SK-N-SH (cell line): Measurements from ENCODE around the gene GRM8. TPM values are rescaled to one million over a fixed set of nuclear protein-coding genes. Genes with fewer than 3 reads are reported as not detected.

Experiments used
- CTCF ChIA-PET: fragments of 300-600, 350-600 bp; formaldehyde crosslinking; extraction: SDS; loops from one replicate; lab custom pipeline; 2021; lab: Yijun Ruan, JAX
- POLR2A ChIA-PET: fragments of 350-600 bp; sonication (Branson Sonifier 250); formaldehyde crosslinking; extraction: SDS; loops from one replicate; lab custom pipeline; 2020; ENCODE audit warnings: antibody characterized with exemption, inconsistent platforms; lab: Yijun Ruan, JAX
- DNase-seq: peaks from one replicate; pipeline ENCODE4 v3.0.0; 2012
- H2AFZ ChIP-seq: fragments of 200-600 bp; sonication (generic); 2 replicates; pipeline ENCODE4 v1.8.1; 2016; ENCODE audit warnings: antibody characterized with exemption, mild to moderate bottlenecking, low read depth
- H3F3A ChIP-seq: fragments of 200-600 bp; sonication (generic); replicated peaks from 2 replicates; pipeline ENCODE3; 2016; ENCODE audit warnings: antibody characterized with exemption, mild to moderate bottlenecking; ENCODE audit not compliant: insufficient read depth
- H3K27ac ChIP-seq, 2 experiments: fragments of 200-500 bp in 1 of 2; fragments of 200-600 bp in 1 of 2; sonication (Bioruptor generic) in 1 of 2; sonication (generic), shearing (Covaris generic) in 1 of 2; 2 replicates each; pipeline versions ENCODE4 v1.5.1 to v1.6.1; 2014 to 2016; ENCODE audit warnings: low read depth in 2 of 2, inconsistent platforms in 1 of 2, low read length in 1 of 2, mild to moderate bottlenecking in 1 of 2, mixed read lengths in 1 of 2
- H3K27me3 ChIP-seq: fragments of 200-600 bp; sonication (generic), shearing (Covaris generic); 2 replicates; pipeline ENCODE4 v1.6.1; 2016; ENCODE audit warnings: mixed run types; ENCODE audit not compliant: insufficient read depth
- H3K36me3 ChIP-seq, 2 experiments: fragments of 200-500 bp in 1 of 2; fragments of 200-600 bp in 1 of 2; sonication (Bioruptor generic) in 1 of 2; sonication (generic) in 1 of 2; replicated peaks in 1 of 2; 2 replicates each; pipeline versions ENCODE3 to v1.5.1; 2014 to 2016; ENCODE audit warnings: low read length in 1 of 2, mild to moderate bottlenecking in 1 of 2; ENCODE audit not compliant: insufficient read depth in 2 of 2, control insufficient read depth in 1 of 2
- H3K4me1 ChIP-seq, 2 experiments: fragments of 200-500 bp in 1 of 2; fragments of 200-600 bp in 1 of 2; sonication (Bioruptor generic) in 1 of 2; sonication (generic), shearing (Covaris generic) in 1 of 2; 2 replicates each; pipeline versions ENCODE4 v1.5.1 to v1.6.1; 2014 to 2016; ENCODE audit warnings: low read depth in 1 of 2, low read length in 1 of 2, mixed run types in 1 of 2; ENCODE audit not compliant: insufficient read depth in 2 of 2, control insufficient read depth in 1 of 2
- H3K4me2 ChIP-seq: fragments of 200-600 bp; sonication (generic), shearing (Covaris generic); 2 replicates; pipeline ENCODE4 v1.6.1; 2017; ENCODE audit warnings: mixed run types
- H3K4me3 ChIP-seq, 2 experiments: fragments of 200-500 bp in 1 of 2; fragments of 200-600 bp in 1 of 2; sonication (Bioruptor generic) in 1 of 2; sonication (generic), shearing (Covaris generic) in 1 of 2; 2 replicates each; pipeline versions ENCODE4 v1.5.1 to v1.8.1; 2014 to 2016; ENCODE audit warnings: low read depth in 2 of 2, inconsistent platforms in 1 of 2, low read length in 1 of 2, mild to moderate bottlenecking in 1 of 2, mixed read lengths in 1 of 2, moderate library complexity in 1 of 2
- H3K79me2 ChIP-seq: fragments of 200-600 bp; sonication (generic); 2 replicates; pipeline ENCODE4 v1.8.1; 2017; ENCODE audit warnings: mild to moderate bottlenecking; ENCODE audit not compliant: insufficient read depth
- H3K9ac ChIP-seq: fragments of 200-600 bp; sonication (generic); 2 replicates; pipeline ENCODE4 v1.6.1; 2017; ENCODE audit warnings: mixed run types
- H3K9me2 ChIP-seq: fragments of 200-600 bp; sonication (generic); 2 replicates; pipeline ENCODE4 v1.6.1; 2017; ENCODE audit warnings: mixed run types
- H3K9me3 ChIP-seq: fragments of 200-600 bp; sonication (generic); 2 replicates; pipeline ENCODE4 v1.6.1; 2017; ENCODE audit warnings: mixed run types, mild to moderate bottlenecking, moderate library complexity
- H4K20me1 ChIP-seq: fragments of 200-600 bp; sonication (generic); 2 replicates; pipeline ENCODE4 v1.6.1; 2017; ENCODE audit warnings: mild to moderate bottlenecking, mixed run types; ENCODE audit not compliant: insufficient read depth
- ELF1 ChIP-seq: IDR thresholded peaks from 2 replicates; pipeline ENCODE4 v1.4.0; 2012
- EP300 ChIP-seq, 2 experiments: IDR thresholded peaks; 2 replicates each; pipeline versions ENCODE4 v1.4.0 to v1.6.1; 2012; ENCODE audit warnings: borderline replicate concordance in 1 of 2, low read depth in 1 of 2, low read length in 1 of 2
- EZH2phosphoT487 ChIP-seq: fragments of 200-600 bp; sonication (generic); IDR thresholded peaks from 2 replicates; pipeline ENCODE4 v1.6.1; 2017; ENCODE audit warnings: low read depth, mixed run types, mild to moderate bottlenecking, antibody characterized with exemption, moderate library complexity, borderline replicate concordance
- FOSL2 ChIP-seq: IDR thresholded peaks from 2 replicates; pipeline ENCODE4 v1.4.0; 2012; ENCODE audit warnings: low read depth, mild to moderate bottlenecking, moderate library complexity, borderline replicate concordance
- GATA2 ChIP-seq: sonication (generic); formaldehyde crosslinking; IDR thresholded peaks from 2 replicates; pipeline ENCODE4 v1.5.0; 2020; ENCODE audit warnings: mild to moderate bottlenecking, missing genetic modification reagents
- JUND ChIP-seq: IDR thresholded peaks from 2 replicates; pipeline ENCODE4 v1.4.0; 2012
- MEF2A ChIP-seq: IDR thresholded peaks from 2 replicates; pipeline ENCODE4 v1.4.0; 2012; ENCODE audit warnings: low read depth, borderline replicate concordance
- MXI1 ChIP-seq: IDR thresholded peaks from 2 replicates; pipeline ENCODE4 v1.6.1; 2012; ENCODE audit warnings: mild to moderate bottlenecking, low read depth, low read length, improper control_type of control experiment
- NFIC ChIP-seq: IDR thresholded peaks from 2 replicates; pipeline ENCODE4 v1.4.0; 2012; ENCODE audit warnings: borderline replicate concordance
- RCOR1 ChIP-seq: fragments of 150-350 bp; IDR thresholded peaks from 2 replicates; pipeline ENCODE4 v1.6.1; 2017; ENCODE audit warnings: antibody characterized with exemption, low read length
- REST ChIP-seq: IDR thresholded peaks from 2 replicates; pipeline ENCODE4 v1.6.1; 2012; ENCODE audit warnings: mild to moderate bottlenecking, low read depth, low read length, moderate library complexity
- RFX5 ChIP-seq: IDR thresholded peaks from 2 replicates; pipeline ENCODE4 v1.6.1; 2012; ENCODE audit warnings: mild to moderate bottlenecking, improper control_type of control experiment, low read length
- RXRA ChIP-seq: IDR thresholded peaks from 2 replicates; pipeline ENCODE4 v1.4.0; 2012; ENCODE audit warnings: low read depth, mild to moderate bottlenecking, borderline replicate concordance
- SMC3 ChIP-seq: IDR thresholded peaks from 2 replicates; pipeline ENCODE4 v1.6.1; 2012; ENCODE audit warnings: low read depth, low read length, improper control_type of control experiment
- TAF1 ChIP-seq: IDR thresholded peaks from 2 replicates; pipeline ENCODE4 v1.6.1; 2012; ENCODE audit warnings: low read depth, mild to moderate bottlenecking, low read length, moderate library complexity, borderline replicate concordance
- USF1 ChIP-seq: IDR thresholded peaks from 2 replicates; pipeline ENCODE4 v1.4.0; 2012; ENCODE audit warnings: low read depth, borderline replicate concordance
- YY1 ChIP-seq: IDR thresholded peaks from 2 replicates; pipeline ENCODE4 v1.4.0; 2012; ENCODE audit warnings: low read depth, mild to moderate bottlenecking
- WGBS: methylation state at CpG from one replicate; pipeline ENCODE4 v1.1.6; 2017; ENCODE audit warnings: low lambda C conversion rate; 5-methylcytosine and 5-hydroxymethylcytosine counted together
- polyA plus RNA-seq, 3 experiments: library from polyadenylated mRNA; depleted of rRNA; stranded (reverse); fragments of >200 nt; gene quantifications; 2 replicates each; pipeline ENCODE4 v1.2.3, GENCODE V29; 2012
- TF ChIP-seq, protein P1 (sequence below): IDR thresholded peaks from 2 replicates; pipeline ENCODE4; 2012
- TF ChIP-seq, protein P2 (sequence below): fragments of 150-350 bp; IDR thresholded peaks from 2 replicates; pipeline ENCODE4 v1.6.1; 2016; ENCODE audit warnings: mild to moderate bottlenecking, low read depth, low read length
- TF ChIP-seq, protein P3 (sequence below): fragments of 200-600 bp; sonication (generic); IDR thresholded peaks from 2 replicates; pipeline ENCODE4 v1.6.1; 2017; ENCODE audit warnings: antibody characterized with exemption, mild to moderate bottlenecking, moderate library complexity

Gene GRM8
- polyA plus RNA-seq, 1 of the 3 experiments (the other 2 are of a cell fraction): 0.10 TPM

- TF ChIP-seq MXI1: no peak
- TF ChIP-seq, protein P1, sequence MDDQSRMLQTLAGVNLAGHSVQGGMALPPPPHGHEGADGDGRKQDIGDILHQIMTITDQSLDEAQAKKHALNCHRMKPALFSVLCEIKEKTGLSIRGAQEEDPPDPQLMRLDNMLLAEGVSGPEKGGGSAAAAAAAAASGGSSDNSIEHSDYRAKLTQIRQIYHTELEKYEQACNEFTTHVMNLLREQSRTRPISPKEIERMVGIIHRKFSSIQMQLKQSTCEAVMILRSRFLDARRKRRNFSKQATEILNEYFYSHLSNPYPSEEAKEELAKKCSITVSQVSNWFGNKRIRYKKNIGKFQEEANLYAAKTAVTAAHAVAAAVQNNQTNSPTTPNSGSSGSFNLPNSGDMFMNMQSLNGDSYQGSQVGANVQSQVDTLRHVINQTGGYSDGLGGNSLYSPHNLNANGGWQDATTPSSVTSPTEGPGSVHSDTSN: no peak
- no peak for TF ChIP-seq EZH2phosphoT487
- TF ChIP-seq RFX5: no peak
- TF ChIP-seq, protein P2, sequence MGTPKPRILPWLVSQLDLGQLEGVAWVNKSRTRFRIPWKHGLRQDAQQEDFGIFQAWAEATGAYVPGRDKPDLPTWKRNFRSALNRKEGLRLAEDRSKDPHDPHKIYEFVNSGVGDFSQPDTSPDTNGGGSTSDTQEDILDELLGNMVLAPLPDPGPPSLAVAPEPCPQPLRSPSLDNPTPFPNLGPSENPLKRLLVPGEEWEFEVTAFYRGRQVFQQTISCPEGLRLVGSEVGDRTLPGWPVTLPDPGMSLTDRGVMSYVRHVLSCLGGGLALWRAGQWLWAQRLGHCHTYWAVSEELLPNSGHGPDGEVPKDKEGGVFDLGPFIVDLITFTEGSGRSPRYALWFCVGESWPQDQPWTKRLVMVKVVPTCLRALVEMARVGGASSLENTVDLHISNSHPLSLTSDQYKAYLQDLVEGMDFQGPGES: no peak
- no peak overlapping the region for H3K9ac ChIP-seq
- H3K4me1 ChIP-seq: no peaks in the 10 kb centered on the region; a peak in 3 of 4 replicates
- no peaks in the 10 kb centered on the region for H4K20me1 ChIP-seq
- no peak overlapping the region for H3K27ac ChIP-seq
- no peaks in the 10 kb centered on the region for H3K9me2 ChIP-seq
- H3K27me3 ChIP-seq: no peaks in the 10 kb centered on the region
- DNase-seq: no peak
- ChIA-PET POLR2A (no interaction called here), CTCF (interaction anchor here (0.8 to 1.1 kb wide), 2 partner anchors 14 to 118 kb away, joined by 3 read pairs; no protein-coding TSS in a partner anchor)
- H3K4me3 ChIP-seq: no peak overlapping the region
- no peaks in the 10 kb centered on the region for H3F3A ChIP-seq
- no peaks in the 10 kb centered on the region for H3K79me2 ChIP-seq
- 79% methylated on average over 10 of the region's 10 CpGs for WGBS
- no peak overlapping the region for H2AFZ ChIP-seq
- H3K4me2 ChIP-seq: no peak overlapping the region
- H3K36me3 ChIP-seq: no peaks in the 10 kb centered on the region
- no peaks in the 10 kb centered on the region for H3K9me3 ChIP-seq
Measured at GRCh38 chr7:126685596-126685995, 567.1 kb downstream of the GRM8 start.

GRCh38 chr7:126685018-126685573, 567.6 kb downstream of the GRM8 start:
- no peaks in the 10 kb centered on the region for H3K27me3 ChIP-seq
- H3K9me2 ChIP-seq: no peaks in the 10 kb centered on the region
- H3F3A ChIP-seq: no peaks in the 10 kb centered on the region
- no peak overlapping the region for H3K4me2 ChIP-seq
- no peak overlapping the region for H3K9ac ChIP-seq
- no peaks in the 10 kb centered on the region for H4K20me1 ChIP-seq
- H3K9me3 ChIP-seq: no peaks in the 10 kb centered on the region
- no peak overlapping the region for H3K27ac ChIP-seq
- no peaks in the 10 kb centered on the region for H3K79me2 ChIP-seq
- H3K36me3 ChIP-seq: no peaks in the 10 kb centered on the region
- DNase-seq: no peak
- no peaks in the 10 kb centered on the region; a peak in 3 of 4 replicates for H3K4me1 ChIP-seq
- CTCF ChIA-PET: no interaction called here
- POLR2A ChIA-PET: no interaction called here
- H3K4me3 ChIP-seq: no peak overlapping the region
- WGBS: 65% methylated on average over 5 of the region's 11 CpGs
- no peak overlapping the region for H2AFZ ChIP-seq
- no peak for TF ChIP-seq EP300 (IDR thresholded peaks at IDR 0.05; ENCODE audit: borderline replicate concordance in 1 of 2, low read depth in 1 of 2, low read length in 1 of 2)
- TF ChIP-seq TAF1: no peak
- no peak for TF ChIP-seq YY1
- no peak for TF ChIP-seq RXRA
- TF ChIP-seq ELF1: no peak
- no peak for TF ChIP-seq JUND
- no peak for TF ChIP-seq NFIC
- no peak for TF ChIP-seq SMC3
- TF ChIP-seq GATA2: no peak
- TF ChIP-seq MEF2A: no peak
- TF ChIP-seq REST: no peak
- no peak for TF ChIP-seq FOSL2
- no peak for TF ChIP-seq USF1
- TF ChIP-seq MXI1: no peak
- TF ChIP-seq RCOR1: no peak
- TF ChIP-seq, protein P3, sequence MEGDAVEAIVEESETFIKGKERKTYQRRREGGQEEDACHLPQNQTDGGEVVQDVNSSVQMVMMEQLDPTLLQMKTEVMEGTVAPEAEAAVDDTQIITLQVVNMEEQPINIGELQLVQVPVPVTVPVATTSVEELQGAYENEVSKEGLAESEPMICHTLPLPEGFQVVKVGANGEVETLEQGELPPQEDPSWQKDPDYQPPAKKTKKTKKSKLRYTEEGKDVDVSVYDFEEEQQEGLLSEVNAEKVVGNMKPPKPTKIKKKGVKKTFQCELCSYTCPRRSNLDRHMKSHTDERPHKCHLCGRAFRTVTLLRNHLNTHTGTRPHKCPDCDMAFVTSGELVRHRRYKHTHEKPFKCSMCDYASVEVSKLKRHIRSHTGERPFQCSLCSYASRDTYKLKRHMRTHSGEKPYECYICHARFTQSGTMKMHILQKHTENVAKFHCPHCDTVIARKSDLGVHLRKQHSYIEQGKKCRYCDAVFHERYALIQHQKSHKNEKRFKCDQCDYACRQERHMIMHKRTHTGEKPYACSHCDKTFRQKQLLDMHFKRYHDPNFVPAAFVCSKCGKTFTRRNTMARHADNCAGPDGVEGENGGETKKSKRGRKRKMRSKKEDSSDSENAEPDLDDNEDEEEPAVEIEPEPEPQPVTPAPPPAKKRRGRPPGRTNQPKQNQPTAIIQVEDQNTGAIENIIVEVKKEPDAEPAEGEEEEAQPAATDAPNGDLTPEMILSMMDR: no peak
